GM19239 (cell line): ENCODE data around the gene OGDH.
A peak's percentile ranks its signal among the peaks of the same experiment; 100 is the strongest.
"Not testable (repeated sequence)": the region's sequence is repeated elsewhere in the genome, so short reads cannot be mapped to it uniquely, and the experiment has no call there.

Experiments used
- DNase-seq: peaks from one replicate; pipeline ENCODE4 v3.0.0; 2011; ENCODE audit warnings: low spot score; ENCODE audit not compliant: insufficient read length
- FAIRE-seq: peaks from 2 replicates; lab custom pipeline; 2011; peaks lifted over from hg19 to GRCh38; lab: Jason Lieb, UNC

The OGDH gene

DNA sequence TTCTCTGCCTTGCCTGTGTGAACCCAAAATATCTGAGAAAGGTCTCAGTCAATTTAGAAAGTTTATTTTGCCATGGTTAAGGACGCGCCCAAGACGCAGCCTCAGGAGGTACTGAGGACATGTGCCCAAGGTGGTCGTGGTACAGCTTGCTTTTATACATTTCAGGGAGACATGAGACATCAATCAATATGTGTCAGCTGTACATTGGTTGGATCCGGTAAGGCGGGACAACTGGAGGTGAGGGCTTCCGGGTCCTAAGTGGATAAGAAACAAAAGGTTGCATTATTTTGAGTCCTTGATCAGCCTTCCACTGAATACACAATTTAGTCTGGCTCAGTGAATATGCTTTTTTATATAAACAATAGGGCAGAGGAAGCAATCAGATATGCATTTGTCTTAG is 119.8 kb downstream of the OGDH start:
- not testable (repeated sequence) for FAIRE-seq, DNase-seq

DNA sequence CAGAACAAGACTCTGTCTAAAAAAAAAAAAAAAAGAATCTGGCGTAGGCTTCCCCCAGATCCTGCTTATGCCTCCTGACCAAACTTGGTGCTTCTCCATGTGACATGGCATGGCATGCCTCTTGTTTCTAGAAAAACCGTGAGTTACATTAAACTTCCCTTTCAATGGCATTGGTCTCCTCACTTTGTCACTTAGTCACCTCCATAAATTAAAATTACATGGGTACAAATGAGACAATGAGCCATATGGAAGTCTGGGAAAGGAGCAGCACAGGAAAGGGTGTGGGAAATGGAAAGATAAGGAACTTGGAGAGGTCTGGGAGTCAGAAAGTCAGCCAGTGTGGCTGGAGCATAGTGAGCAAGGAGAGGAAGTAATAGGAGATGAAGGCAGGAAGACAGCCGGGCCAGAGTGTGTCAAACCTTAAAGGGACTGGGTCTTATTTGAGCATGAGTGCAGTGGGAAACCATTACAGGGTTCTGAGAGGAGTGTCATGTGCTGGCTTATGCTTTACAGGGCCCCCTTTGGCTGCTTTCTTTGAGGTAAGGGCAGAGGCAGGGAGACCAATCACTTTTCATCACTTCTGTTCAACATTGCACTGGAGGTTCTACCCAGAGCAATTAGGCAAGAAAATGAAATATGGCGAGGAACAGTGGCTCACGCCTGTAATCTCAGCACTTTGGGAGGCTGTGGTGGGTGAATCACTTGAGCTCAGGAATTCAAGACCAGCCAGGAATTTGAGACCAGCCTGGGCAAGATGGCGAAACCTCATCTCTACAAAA is 120.9 kb downstream of the OGDH start:
- no peak for DNase-seq
- FAIRE-seq, result no peak

DNA sequence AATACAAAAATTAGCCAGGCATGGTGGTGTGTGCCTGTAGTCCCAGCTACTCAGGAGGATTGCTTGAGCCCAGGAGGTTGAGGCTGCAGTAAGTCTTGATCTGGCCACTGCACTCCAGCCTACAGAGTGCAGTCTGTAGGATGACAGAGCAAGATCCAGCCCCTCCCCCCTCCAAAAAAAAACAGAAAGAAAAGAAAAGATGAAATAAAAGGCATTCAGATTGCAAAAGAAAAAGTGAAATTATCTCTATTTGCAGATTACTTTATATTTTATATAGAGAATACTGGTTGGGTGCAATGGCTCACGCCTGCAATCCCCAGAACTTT is 121.5 kb downstream of the OGDH start:
- no peak for FAIRE-seq
- DNase-seq, result no peak

DNA sequence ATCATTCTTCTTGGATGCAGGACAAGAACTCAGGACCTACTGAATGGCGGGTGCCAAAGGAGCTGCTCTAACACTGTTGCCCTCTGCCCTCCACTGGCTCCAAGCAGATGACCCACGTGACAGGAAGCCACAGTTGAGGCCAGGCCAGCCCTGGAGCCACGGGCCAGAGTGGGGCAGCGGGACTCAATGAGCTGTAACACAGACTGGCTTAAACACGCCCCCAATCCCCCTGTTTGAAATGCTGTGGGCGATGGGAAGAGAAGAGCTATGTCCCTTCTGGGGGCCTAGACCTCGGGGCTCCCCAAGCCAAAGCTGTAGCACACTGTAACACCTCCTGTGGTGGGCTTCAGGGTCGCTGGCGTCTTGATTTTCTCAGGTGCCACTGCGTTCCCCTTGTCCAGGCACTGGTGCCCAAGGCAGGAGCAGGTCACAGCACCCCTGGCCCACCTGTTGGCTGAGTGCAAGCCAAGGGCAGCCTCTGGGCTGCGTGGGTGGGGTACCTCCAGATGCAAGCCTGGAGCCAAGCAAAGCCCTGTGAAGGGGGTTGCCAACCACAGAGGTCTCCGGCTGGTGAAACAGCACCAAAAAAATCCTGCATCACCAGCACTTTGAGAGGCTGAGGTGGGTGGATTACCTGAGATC is 123.6 kb downstream of the OGDH start:
- DNase-seq (no peak), FAIRE-seq (no peak)

DNA sequence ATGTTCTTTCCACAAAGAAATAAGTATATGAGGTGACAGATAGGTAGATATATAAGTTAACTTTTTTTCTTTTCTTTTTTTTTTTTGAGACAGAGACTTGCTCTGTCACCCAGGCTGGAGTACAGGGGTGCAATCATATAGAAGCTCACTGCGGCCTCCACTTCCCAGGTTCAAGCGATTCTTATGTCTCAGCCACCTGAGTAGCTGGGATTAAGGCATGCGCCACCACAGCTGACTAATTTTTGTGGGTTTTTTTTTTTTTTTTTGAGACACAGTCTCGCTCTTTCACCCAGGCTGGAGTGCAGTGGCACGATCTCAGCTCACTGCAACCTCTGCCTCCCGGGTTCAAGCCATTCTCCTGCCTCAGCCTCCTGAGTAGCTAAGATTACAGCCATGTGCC is 126.5 kb downstream of the OGDH start:
- not testable (repeated sequence) for DNase-seq, FAIRE-seq

DNA sequence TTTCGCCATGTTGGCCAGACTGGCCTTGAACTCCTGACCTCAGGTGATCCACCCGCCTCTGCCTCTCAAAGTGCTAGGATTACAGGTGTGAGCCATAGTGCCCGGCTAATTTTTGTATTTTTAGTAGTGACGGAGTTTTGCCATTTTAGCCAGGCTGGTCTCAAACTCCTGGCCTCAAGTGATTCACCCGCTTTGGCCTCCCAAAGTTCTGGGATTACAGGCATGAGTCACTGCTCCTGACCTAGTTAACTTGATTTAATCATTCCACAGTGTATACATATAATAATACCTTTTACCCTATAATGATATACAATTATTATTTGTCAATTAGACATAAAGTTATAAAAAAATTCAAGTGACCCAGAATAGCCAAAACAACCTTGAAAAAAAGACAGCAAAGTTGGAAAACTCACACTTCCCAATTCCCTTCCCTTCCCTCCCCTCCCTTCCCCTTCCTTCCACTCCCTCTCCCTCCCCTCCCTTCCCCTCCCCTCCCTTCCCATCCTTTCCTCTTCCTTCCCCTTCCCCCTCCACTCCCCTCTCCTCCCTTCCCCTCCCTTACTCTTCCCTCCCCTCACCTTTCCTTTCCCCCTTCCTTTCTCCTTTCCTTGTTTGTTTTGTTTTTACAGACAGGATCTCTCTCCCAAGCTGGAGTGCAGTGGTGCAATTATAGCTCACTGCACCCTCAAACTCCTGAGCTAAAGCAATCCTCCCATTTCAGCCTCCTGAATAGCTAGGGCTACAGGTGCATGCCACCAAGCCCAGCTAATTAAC is 127.5 kb downstream of the OGDH start:
- FAIRE-seq, result no peak
- no peak for DNase-seq

DNA sequence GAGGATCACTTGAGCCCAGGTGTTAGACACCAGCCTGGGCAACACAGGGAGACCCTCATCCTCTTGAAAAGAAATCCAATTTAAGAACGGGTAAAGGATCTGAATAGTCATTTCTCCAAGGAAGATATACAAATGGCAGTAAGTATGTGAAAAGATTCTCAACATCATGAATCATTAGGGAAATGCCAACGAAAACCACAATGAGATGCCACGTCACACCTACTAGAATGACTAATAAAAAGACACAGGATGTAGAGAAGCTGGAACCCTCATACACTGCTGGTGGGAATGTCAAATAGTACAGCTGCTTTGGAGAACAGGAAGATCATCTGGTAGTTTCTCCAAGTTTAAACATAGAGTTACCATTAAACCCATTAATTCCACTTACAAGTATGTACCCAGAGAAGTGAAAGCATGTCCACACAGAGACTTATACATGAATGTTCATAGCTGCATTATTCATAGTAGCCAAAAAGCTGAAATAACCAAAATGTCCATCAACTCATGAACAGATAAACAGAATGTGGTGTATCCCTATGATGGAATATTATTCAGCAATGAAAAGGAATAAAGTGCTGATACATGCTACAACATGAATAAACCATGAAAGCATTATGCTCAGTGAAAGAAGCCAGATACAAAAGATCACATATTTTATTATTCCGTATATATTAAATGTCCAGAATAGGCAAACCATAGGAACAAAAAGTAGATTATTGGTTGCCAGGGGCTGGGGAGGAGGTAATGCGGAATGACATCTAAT is 129.2 kb downstream of the OGDH start:
- DNase-seq, result no peak
- peak; percentile 68 for FAIRE-seq

DNA sequence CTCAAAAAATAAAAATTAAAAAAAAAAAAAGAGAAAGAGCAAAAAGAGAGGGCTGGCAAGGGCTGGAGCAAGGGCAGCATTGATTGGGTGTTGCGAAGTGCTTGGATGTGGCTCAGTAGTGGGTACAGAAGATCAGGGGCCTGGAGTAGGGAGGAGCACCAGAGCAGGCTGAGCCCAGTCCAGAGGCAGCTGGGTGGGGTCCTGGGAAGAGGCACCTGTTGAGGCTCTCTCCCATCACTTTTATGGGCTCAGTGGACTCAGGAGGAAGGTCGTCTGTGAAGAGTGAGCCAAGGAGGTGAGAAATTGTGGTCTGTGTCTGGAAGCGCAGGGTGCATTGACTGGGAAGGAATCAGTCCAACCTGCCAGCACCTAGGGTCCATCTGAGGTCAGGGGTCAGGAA is 130.5 kb downstream of the OGDH start:
- no peak for FAIRE-seq
- DNase-seq, result no peak

DNA sequence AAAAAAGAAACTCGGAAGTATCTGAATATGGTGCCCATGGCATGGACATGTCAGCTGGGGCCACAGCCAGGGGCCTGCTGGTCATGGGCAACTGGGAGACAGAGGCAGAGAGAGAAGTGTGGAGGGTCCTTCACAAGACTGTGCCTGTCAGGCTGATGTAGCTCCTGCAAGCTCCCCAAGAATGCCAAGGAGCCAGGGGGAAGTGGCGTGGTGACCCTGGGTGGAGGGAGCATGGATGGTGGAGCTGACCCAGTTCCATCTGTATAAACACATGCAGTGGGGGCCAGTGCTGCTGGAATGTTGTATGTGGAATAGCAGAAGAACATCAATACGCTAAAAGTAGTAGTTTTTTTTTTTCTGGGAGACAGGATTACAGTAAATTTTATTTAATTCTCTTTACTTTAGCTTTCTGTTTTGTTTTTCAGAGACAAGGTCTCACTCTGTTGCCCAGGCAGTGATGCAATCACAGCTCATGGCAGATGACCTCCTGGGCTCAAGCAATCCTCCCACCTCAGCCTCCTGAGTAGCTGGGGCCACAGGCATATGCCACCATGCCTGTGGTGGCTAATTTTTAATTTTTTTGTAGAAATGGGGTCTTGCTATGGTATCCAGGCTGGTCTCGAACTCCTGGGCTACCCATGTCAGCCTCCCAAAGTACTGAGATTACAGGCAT is 131.8 kb downstream of the OGDH start:
- DNase-seq, result no peak
- no peak for FAIRE-seq

DNA sequence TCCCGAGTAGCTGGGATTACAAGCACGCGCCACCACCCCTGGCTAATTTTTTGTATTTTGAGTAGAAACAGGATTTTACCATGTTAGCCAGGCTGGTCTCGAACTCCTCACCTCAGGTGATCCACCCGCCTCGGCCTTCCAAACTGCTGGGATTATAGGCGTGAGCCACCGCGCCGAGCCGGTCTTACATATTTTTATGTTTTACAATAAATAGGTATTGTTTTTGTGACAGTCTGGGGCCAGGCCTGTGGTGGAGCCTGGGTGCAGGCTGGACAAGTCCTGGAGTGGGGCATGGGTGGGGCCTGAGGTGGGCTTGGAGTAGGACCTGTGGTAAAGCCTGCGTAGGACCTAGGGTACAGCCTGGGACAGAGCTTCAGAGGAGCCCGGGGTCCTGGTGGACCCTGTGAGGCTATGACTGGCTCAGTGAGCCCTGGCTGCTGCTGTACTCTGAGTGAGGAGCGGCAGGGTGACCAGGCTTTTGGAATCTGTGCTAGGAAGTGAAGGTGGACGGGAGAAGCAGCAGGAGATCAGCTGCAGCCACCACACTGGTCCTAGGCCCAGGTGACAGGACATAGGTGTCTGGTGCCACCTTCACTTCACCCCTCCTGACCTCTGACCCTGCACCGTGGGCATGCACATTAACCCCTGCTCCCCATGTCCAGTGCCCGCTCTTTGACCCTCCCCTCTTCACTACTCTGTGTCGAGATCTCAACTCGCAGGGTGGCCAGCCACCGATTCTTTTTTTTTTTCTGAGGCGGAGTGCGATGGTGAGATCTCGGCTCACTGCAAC is 132.6 kb downstream of the OGDH start:
- no peak for DNase-seq
- no peak for FAIRE-seq

DNA sequence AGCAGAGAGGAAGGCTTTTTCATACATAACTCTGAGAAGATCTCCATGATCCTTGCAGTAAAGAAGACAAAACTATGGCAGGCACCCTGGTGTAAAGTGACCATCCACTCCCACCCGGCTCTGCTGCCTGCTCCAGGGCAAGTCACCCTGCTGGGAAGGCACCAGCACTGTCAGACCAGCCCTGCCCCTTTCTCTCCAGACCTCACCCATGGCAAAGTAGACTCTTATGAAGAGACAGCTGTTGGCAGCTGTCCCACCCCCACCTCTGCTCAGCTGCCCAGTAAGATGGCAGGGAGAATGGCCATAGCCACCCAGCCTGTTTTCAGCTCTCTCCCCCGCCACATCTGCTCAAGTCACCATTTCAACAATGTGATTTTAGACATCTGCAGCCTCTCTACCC is 133.6 kb downstream of the OGDH start:
- DNase-seq (no peak), FAIRE-seq (no peak)

DNA sequence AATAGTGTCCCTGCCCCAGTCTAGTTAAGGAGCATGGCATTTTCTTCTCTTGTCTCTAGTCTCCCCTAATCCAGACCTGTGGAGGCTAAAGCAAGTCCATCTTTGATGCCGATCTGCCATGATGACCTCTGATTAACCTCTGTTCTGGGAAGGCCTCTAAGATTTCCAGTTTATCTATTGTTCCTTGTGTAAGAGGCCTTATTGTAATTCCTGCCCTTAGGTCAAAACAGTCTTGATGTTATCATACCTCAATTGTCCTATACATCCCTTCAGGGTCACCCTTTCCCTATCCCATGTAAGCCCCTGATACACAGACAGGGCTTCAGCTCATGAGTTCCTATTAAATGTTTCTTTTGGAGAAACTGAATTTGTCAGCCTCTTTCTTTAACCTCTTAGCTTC is 137.3 kb downstream of the OGDH start:
- FAIRE-seq (no peak), DNase-seq (no peak)

DNA sequence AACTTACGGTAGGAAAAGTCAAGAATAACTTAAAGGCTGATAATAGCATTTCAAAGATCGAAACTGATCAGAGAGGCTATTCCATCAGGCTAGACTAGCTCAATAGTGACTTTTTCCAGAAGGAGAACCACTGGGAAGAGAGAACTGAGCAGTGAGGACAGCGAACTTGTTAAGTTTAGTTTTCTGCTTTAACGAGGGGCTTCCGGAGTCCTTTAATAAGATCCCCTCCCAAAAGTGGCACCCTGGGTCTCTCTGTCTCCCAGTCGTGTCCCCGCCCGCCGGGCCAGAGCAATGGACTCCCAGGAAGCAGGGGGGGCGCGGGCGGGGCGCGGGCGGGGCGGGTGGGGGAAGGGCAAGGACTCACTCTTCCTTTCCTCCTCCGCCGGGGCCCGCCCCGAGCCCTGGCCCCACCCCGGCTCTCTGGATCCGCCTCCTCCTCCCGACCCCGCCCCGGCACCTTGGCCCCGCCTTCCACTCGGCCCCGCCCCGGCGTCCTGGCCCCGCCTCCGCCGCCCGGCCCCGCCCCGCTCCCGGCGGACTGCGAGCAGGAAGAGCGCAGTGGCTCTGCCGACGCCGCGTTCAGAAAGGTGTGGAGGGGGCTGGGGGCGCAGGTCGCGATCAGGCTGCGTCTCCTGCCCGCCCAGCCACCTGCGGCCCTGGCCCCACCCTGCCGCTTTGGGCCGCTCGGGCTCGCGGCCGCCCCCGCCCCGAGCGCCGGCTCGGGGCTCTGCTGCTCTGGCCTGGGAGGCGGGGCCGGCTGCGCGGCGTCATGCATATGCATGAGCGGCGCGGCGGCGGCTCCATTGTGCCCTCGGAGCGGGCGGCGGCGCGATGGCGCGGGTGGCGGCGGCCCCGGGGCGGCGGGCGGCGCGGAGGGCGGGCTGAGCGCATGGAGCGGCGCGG is 141.9 kb downstream of the OGDH start, which contains the start of gene ZMIZ2:
ZMIZ2 (plus strand) TSS at position 803 of the 903 bp plus-strand sequence. CDS start 7,403 bp downstream, outside the sequence.
- FAIRE-seq, result peak; percentile 64

DNA sequence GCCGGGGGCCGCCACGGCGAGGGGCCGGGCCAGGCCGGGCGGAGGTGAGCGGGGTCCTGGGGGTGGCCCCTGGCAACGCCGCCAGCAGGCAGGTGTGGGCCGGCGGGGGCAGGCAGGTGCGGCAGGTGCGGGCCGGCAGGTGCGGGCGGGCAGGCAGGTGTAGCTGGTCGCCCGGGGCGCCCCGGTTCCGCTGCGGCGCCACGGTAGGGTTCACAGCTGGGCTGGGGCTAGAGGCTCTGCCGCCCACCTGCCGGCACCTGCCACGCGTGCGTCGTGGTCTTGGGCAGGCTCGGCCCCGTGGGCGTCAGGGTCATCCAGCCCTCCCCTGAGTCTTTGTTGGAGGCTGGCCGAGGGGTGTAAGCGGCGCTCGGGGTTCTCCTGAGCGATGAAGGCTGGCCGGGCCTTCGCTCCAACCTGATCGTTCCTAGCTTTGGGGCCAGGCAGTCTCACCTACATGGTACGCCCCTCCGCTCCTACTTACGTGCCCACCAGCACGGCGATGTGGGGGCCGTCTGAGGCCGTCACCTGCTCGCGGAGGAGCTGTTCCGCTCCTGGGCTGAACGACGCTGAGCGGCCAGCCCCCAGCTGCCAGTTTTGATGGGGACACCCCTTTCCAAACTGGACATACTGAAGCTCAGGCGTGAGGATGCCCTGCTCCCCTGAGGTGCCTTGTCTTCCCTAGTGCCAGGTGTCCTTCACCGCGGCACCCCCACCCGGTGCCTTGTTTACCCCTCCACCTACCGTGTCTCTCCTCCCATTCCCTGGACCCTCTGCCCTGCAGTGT is 142.7 kb downstream of the OGDH start:
- DNase-seq (no peak), FAIRE-seq (no peak)

More for the DNA sequence above, 141.9 kb downstream of the OGDH start, which contains the start of gene ZMIZ2:
- DNase-seq, result peak; percentile 86

DNA sequence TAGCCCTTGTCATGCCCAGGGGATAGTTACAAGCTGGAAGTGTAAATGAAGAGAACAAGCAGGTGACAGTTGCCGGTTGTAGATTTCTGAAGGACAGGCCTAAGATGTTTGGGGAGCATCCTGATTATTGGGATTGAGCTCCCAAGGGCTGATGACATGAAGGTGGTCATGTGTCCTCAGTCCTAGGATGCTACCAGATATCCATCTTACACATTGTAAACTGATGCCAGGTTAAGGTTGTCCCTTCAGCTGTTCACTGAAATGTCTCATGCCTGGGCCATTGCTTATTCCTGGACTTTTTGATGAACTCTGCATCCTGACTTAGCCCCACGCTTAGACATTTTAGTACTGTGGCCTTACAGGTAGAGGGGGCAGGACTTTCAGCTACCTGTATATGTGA is 143.6 kb downstream of the OGDH start:
- DNase-seq, result no peak
- no peak for FAIRE-seq

DNA sequence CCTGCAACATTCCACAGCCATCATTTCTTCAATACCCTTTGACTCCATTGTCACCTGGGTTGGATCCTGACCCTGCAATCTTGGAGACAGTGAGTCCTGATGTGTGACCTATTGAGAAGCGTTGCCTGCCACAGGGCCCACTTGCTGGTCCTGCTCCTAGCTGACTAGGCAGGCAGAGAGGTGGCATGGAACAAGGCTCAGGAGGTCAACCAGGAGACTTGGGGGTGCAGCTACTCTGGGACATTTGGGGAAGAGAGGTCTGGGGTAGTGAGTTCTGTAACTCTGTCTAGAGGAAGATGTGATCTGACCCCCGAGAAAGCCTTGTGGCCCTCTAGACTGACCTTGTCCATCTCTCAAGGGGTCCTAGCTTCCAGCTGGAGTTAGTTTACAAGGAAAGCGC is 144.0 kb downstream of the OGDH start:
- FAIRE-seq, result no peak
- no peak for DNase-seq

DNA sequence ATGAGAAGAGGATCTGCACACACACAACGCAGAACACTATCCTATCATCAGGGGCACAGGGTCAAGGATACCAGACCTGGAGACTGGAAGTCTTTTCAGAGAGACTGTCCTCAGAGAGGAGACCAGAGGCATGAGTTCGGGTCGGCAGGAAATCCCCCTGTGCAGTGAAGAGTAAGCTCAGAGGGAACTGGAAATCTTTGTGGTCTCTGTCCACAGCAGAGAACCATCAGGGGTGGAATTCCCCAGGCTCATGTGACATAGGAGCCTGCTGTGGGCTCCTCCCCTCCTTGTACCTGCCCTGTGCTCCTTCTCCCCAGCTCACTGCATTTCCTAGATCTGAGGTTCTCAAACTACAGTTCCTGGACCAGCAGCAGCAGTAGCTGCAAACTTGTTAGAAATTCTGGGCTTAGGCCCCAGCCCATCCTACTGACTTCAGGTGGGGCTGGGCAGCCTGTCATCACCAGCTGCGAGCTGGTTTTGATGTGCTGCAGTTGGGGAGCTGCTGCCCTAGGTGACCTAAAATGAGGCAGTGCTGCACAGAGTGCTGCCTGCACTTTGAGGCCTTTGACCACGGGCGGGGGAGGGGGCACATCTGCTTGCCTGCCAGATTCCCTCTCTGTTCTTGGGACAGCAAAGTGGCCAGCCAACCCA is 144.6 kb downstream of the OGDH start:
- peak; percentile 74 for DNase-seq
- FAIRE-seq, result peak; percentile 91
